ENCODE measurements around the gene ZNF649. TPM values are rescaled to one million over a fixed set of nuclear protein-coding genes. Genes with fewer than 3 reads are reported as not detected.

Gene ZNF649
- total and polyA plus RNA-seq, 2 of the 13 experiments (the other 11 are each of a cell fraction or from before 2014, with no cell fraction given), result 3.0 to 13.4 TPM

DNA sequence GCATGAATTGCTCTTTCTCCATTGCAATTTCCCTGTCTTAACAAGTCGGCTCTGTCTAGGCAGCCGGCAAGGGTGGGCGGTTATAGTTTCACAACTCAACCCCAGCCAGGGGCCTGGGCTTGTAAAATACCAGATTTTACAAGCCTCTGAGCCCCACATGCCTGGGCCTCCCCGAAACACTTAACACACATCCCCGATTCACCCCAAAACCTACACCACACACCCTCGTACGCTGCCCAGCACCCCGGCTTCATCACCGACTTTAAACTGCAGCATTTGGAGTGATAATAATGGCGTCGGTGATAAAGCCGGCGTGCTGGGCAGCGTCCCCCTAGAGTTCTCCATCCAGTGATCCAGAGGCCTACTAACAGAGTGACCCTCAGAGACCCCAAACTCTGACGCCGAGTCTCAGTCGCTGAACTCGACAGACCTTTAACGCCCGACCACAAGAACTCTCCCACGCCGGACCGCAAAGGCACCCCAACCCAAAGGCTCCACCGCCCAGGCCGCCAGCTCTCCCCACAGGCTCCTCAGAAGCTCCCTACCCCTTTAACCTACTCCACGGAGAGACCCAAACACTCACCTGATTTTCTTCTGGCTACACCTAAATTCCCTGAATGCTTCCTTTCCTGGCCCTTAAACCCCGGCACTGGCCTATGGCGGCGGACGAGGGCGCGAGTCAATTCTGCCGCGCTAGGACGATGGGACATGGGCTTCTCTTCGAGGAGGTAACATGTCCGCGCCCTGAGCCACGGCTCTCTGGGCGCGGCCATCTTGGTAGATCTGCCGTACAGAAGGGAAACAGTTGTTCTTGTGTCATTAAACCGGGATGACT lies at the start of gene ZNF649 (continued):
- TF ChIP-seq TIGD3 (CRISPR knock-in tag; IDR thresholded peaks at IDR 0.05; ENCODE audit: borderline replicate concordance) (no peak), GZF1 (CRISPR knock-in tag; IDR thresholded peaks at IDR 0.05) (no peak), ATM (IDR thresholded peaks at IDR 0.05; ENCODE audit: borderline replicate concordance) (no peak), ZNF670 (CRISPR knock-in tag; IDR thresholded peaks at IDR 0.05; ENCODE audit: borderline replicate concordance) (peak; percentile 62; the same call in 1 of the 2 replicates), IKZF5 (CRISPR knock-in tag; IDR thresholded peaks at IDR 0.05) (0 out of 2 replicates have a peak, but pooled peaks have one; percentile 16), XRCC5 (optimal IDR thresholded peaks at IDR 0.05; ENCODE audit: low read length) (peak; percentile 94), MYC (CRISPR knock-in tag; IDR thresholded peaks at IDR 0.05; ENCODE audit: borderline replicate concordance) (peak; percentile 64; the same call in 1 of the 2 replicates), TCF7L2 (IDR thresholded peaks at IDR 0.05; ENCODE audit: low read depth, low read length) (no peak), SNAPC2 (CRISPR knock-in tag; IDR thresholded peaks at IDR 0.05) (no peak), ZNF782 (CRISPR knock-in tag; IDR thresholded peaks at IDR 0.05; ENCODE audit: borderline replicate concordance) (peak; percentile 65; the same call in 1 of the 2 replicates), ZMYM4 (CRISPR knock-in tag; IDR thresholded peaks at IDR 0.05) (peak; percentile 76; the same call in 1 of the 2 replicates), ZNF484 (CRISPR knock-in tag; IDR thresholded peaks at IDR 0.05; ENCODE audit: borderline replicate concordance, low read depth) (no peak), SAP130 (CRISPR knock-in tag; IDR thresholded peaks at IDR 0.05; ENCODE audit: low read depth) (peak; percentile 95)
- TF ChIP-seq, protein P1, sequence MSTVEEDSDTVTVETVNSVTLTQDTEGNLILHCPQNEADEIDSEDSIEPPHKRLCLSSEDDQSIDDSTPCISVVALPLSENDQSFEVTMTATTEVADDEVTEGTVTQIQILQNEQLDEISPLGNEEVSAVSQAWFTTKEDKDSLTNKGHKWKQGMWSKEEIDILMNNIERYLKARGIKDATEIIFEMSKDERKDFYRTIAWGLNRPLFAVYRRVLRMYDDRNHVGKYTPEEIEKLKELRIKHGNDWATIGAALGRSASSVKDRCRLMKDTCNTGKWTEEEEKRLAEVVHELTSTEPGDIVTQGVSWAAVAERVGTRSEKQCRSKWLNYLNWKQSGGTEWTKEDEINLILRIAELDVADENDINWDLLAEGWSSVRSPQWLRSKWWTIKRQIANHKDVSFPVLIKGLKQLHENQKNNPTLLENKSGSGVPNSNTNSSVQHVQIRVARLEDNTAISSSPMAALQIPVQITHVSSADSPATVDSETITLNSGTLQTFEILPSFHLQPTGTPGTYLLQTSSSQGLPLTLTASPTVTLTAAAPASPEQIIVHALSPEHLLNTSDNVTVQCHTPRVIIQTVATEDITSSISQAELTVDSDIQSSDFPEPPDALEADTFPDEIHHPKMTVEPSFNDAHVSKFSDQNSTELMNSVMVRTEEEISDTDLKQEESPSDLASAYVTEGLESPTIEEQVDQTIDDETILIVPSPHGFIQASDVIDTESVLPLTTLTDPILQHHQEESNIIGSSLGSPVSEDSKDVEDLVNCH (CRISPR knock-in tag; IDR thresholded peaks at IDR 0.05), result no peak
- TF ChIP-seq, protein P2, sequence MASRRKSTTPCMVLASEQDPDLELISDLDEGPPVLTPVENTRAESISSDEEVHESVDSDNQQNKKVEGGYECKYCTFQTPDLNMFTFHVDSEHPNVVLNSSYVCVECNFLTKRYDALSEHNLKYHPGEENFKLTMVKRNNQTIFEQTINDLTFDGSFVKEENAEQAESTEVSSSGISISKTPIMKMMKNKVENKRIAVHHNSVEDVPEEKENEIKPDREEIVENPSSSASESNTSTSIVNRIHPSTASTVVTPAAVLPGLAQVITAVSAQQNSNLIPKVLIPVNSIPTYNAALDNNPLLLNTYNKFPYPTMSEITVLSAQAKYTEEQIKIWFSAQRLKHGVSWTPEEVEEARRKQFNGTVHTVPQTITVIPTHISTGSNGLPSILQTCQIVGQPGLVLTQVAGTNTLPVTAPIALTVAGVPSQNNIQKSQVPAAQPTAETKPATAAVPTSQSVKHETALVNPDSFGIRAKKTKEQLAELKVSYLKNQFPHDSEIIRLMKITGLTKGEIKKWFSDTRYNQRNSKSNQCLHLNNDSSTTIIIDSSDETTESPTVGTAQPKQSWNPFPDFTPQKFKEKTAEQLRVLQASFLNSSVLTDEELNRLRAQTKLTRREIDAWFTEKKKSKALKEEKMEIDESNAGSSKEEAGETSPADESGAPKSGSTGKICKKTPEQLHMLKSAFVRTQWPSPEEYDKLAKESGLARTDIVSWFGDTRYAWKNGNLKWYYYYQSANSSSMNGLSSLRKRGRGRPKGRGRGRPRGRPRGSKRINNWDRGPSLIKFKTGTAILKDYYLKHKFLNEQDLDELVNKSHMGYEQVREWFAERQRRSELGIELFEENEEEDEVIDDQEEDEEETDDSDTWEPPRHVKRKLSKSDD (CRISPR knock-in tag; IDR thresholded peaks at IDR 0.05; ENCODE audit: low read depth), result no peak
- TF ChIP-seq, protein P3, sequence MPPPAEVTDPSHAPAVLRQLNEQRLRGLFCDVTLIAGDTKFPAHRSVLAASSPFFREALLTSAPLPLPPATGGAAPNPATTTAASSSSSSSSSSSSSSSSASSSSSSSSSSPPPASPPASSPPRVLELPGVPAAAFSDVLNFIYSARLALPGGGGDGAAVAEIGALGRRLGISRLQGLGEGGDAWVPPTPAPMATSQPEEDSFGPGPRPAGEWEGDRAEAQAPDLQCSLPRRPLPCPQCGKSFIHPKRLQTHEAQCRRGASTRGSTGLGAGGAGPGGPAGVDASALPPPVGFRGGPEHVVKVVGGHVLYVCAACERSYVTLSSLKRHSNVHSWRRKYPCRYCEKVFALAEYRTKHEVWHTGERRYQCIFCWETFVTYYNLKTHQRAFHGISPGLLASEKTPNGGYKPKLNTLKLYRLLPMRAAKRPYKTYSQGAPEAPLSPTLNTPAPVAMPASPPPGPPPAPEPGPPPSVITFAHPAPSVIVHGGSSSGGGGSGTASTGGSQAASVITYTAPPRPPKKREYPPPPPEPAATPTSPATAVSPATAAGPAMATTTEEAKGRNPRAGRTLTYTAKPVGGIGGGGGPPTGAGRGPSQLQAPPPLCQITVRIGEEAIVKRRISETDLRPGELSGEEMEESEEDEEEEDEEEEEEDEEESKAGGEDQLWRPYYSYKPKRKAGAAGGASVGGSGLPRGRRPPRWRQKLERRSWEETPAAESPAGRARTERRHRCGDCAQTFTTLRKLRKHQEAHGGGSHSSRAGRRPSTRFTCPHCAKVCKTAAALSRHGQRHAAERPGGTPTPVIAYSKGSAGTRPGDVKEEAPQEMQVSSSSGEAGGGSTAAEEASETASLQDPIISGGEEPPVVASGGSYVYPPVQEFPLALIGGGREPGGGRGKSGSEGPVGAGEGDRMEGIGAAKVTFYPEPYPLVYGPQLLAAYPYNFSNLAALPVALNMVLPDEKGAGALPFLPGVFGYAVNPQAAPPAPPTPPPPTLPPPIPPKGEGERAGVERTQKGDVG (CRISPR knock-in tag; IDR thresholded peaks at IDR 0.05; ENCODE audit: borderline replicate concordance), result 0 out of 2 replicates have a peak, but pooled peaks have one; percentile 30
